H1 (cell line): ENCODE data around the gene ARHGAP22. TPM values are rescaled to one million over a fixed set of nuclear protein-coding genes. Genes with fewer than 3 reads are reported as not detected.

Source experiments
- CTCF ChIA-PET: fragments of 300-600 bp; sonication (Branson Sonifier 250); formaldehyde crosslinking; loops from one replicate; lab custom pipeline; 2021; ENCODE audit not compliant: partially characterized antibody; lab: Charles Lee
- POLR2A ChIA-PET: fragments of 300-600 bp; sonication (Branson Sonifier 250); formaldehyde crosslinking; loops from one replicate; lab custom pipeline; 2021; ENCODE audit warnings: inconsistent platforms; ENCODE audit not compliant: partially characterized antibody; lab: Charles Lee
- DNase-seq, 2 experiments: peaks; one replicate each; pipeline versions ENCODE4 v3.0.0 to v3.0.0-alpha.2; 2010 to 2022; ENCODE audit warnings: low spot score in 2 of 2, low read depth in 1 of 2, mixed read lengths in 1 of 2
- FAIRE-seq: peaks from 2 replicates; lab custom pipeline; 2011; peaks lifted over from hg19 to GRCh38; lab: Jason Lieb, UNC
- H2AFZ ChIP-seq: 2 replicates; pipeline ENCODE4 v1.8.1; 2012; ENCODE audit warnings: low read length, inconsistent platforms
- H2AK5ac ChIP-seq: 2 replicates; pipeline ENCODE4 v1.6.1; 2013; ENCODE audit warnings: low read depth, low read length
- H2BK120ac ChIP-seq: replicated peaks from 2 replicates; pipeline ENCODE3; 2013; ENCODE audit warnings: low read depth, low read length, inconsistent platforms
- H2BK12ac ChIP-seq: 2 replicates; pipeline ENCODE4 v1.6.1; 2013; ENCODE audit warnings: low read depth, low read length
- H2BK15ac ChIP-seq: 2 replicates; pipeline ENCODE4 v1.6.1; 2013; ENCODE audit warnings: low read length
- H2BK20ac ChIP-seq: 2 replicates; pipeline ENCODE4 v1.6.1; 2013; ENCODE audit warnings: low read length
- H2BK5ac ChIP-seq: 2 replicates; pipeline ENCODE4 v1.6.1; 2013; ENCODE audit warnings: low read depth, low read length
- H3K14ac ChIP-seq: 2 replicates; pipeline ENCODE4 v1.6.1; 2013; ENCODE audit warnings: inconsistent platforms; ENCODE audit not compliant: insufficient read length
- H3K18ac ChIP-seq: 2 replicates; pipeline ENCODE4 v1.6.1; 2013; ENCODE audit warnings: low read length; ENCODE audit errors: extremely low read depth
- H3K23ac ChIP-seq: 2 replicates; pipeline ENCODE4 v1.6.1; 2013; ENCODE audit warnings: inconsistent platforms; ENCODE audit not compliant: insufficient read length
- H3K23me2 ChIP-seq: 2 replicates; pipeline ENCODE4 v1.6.1; 2013; ENCODE audit warnings: low read depth, low read length
- H3K27ac ChIP-seq: 2 replicates; pipeline ENCODE4 v1.6.1; 2011; ENCODE audit warnings: low read depth, low read length, inconsistent platforms
- H3K27me3 ChIP-seq, 4 experiments: replicated peaks in 1 of 4; 1 replicate in 1 of 4; 2 replicates in 3 of 4; pipeline versions ENCODE4 v1.6.1 to v1.8.1; 2011 to 2013; ENCODE audit warnings: low read length in 3 of 4, mild to moderate bottlenecking in 3 of 4, inconsistent platforms in 2 of 4, mixed read lengths in 2 of 4, moderate library complexity in 1 of 4; ENCODE audit not compliant: control insufficient read depth in 3 of 4, insufficient read depth in 3 of 4; ENCODE audit errors: extremely low read depth in 1 of 4
- H3K36me3 ChIP-seq, 4 experiments: 2 replicates each; pipeline versions ENCODE4 v1.6.1 to v1.8.1; 2011 to 2013; ENCODE audit warnings: mild to moderate bottlenecking in 4 of 4, low read length in 3 of 4, moderate library complexity in 2 of 4, control low read depth in 1 of 4, inconsistent platforms in 1 of 4; ENCODE audit not compliant: insufficient read depth in 4 of 4, control insufficient read depth in 2 of 4
- H3K4ac ChIP-seq: replicated peaks from 2 replicates; pipeline ENCODE3; 2013; ENCODE audit warnings: low read length, low read depth, mixed read lengths, inconsistent platforms; ENCODE audit not compliant: insufficient read length
- H3K4me1 ChIP-seq, 4 experiments: replicated peaks in 1 of 4; 1 replicate in 1 of 4; 2 replicates in 3 of 4; pipeline versions ENCODE4 v1.6.1 to v1.8.1; 2011 to 2013; ENCODE audit warnings: low read length in 3 of 4, inconsistent platforms in 2 of 4, mixed read lengths in 1 of 4; ENCODE audit not compliant: insufficient read depth in 4 of 4, control insufficient read depth in 3 of 4
- H3K4me2 ChIP-seq, 2 experiments: 2 replicates each; pipeline versions ENCODE4 v1.6.1 to v1.8.1; 2011 to 2013; ENCODE audit warnings: low read depth in 2 of 2, low read length in 2 of 2, control low read depth in 1 of 2, inconsistent platforms in 1 of 2, mild to moderate bottlenecking in 1 of 2; ENCODE audit not compliant: insufficient read depth in 1 of 2
- H3K4me3 ChIP-seq, 4 experiments: fragments of 200-600, 300-600 bp in 1 of 4; sonication (generic), shearing (Covaris generic), sonication (Bioruptor Twin) in 1 of 4; 2 replicates each; pipeline versions ENCODE4 v1.5.1 to v1.8.1; 2011 to 2016; ENCODE audit warnings: low read length in 4 of 4, low read depth in 3 of 4, control low read depth in 2 of 4, inconsistent platforms in 2 of 4, mild to moderate bottlenecking in 2 of 4, mixed read lengths in 1 of 4, moderate library complexity in 1 of 4; ENCODE audit not compliant: insufficient read depth in 2 of 4; ENCODE audit errors: extremely low read depth in 1 of 4
- H3K56ac ChIP-seq: replicated peaks from 2 replicates; pipeline ENCODE3; 2013; ENCODE audit warnings: low read depth, mild to moderate bottlenecking, mixed read lengths, low read length, inconsistent platforms; ENCODE audit not compliant: insufficient read length
- H3K79me1 ChIP-seq: 2 replicates; pipeline ENCODE4 v1.6.1; 2013; ENCODE audit warnings: low read depth, low read length, control low read depth
- H3K79me2 ChIP-seq, 2 experiments: 2 replicates each; pipeline versions ENCODE4 v1.6.1 to v1.8.1; 2012 to 2013; ENCODE audit warnings: low read length in 2 of 2, mild to moderate bottlenecking in 2 of 2, inconsistent platforms in 1 of 2; ENCODE audit not compliant: insufficient read depth in 2 of 2, control insufficient read depth in 1 of 2
- H3K9ac ChIP-seq, 4 experiments: replicated peaks in 1 of 4; 1 replicate in 1 of 4; 2 replicates in 3 of 4; pipeline versions ENCODE4 v1.6.1 to v1.8.1; 2011 to 2013; ENCODE audit warnings: low read depth in 3 of 4, low read length in 3 of 4, control low read depth in 2 of 4, mild to moderate bottlenecking in 2 of 4, moderate library complexity in 2 of 4, inconsistent platforms in 1 of 4; ENCODE audit errors: extremely low read depth in 1 of 4
- H3K9me3 ChIP-seq, 2 experiments: 2 replicates each; pipeline versions ENCODE4 v1.6.1 to v1.8.1; 2012 to 2013; ENCODE audit warnings: mild to moderate bottlenecking in 2 of 2, moderate library complexity in 2 of 2, control low read depth in 1 of 2, inconsistent platforms in 1 of 2, low read depth in 1 of 2, low read length in 1 of 2, mixed read lengths in 1 of 2; ENCODE audit not compliant: insufficient read depth in 2 of 2
- H4K20me1 ChIP-seq, 2 experiments: replicated peaks in 1 of 2; 2 replicates each; pipeline versions ENCODE3 to v1.8.1; 2011 to 2013; ENCODE audit warnings: inconsistent platforms in 2 of 2, low read length in 2 of 2, mild to moderate bottlenecking in 1 of 2; ENCODE audit not compliant: insufficient read depth in 2 of 2, control insufficient read depth in 1 of 2
- H4K5ac ChIP-seq: 2 replicates; pipeline ENCODE4 v1.6.1; 2013; ENCODE audit warnings: low read length, low read depth, mixed read lengths, inconsistent platforms; ENCODE audit not compliant: insufficient read length
- H4K8ac ChIP-seq: 2 replicates; pipeline ENCODE4 v1.8.0; 2013; ENCODE audit warnings: mild to moderate bottlenecking, moderate library complexity, low read length, inconsistent platforms; ENCODE audit not compliant: insufficient read depth; ENCODE audit errors: extremely low read depth
- H4K91ac ChIP-seq: replicated peaks from 2 replicates; pipeline ENCODE3; 2013; ENCODE audit warnings: low read length, mixed read lengths, inconsistent platforms; ENCODE audit not compliant: insufficient read length
- ATF2 ChIP-seq: IDR thresholded peaks from 2 replicates; pipeline ENCODE4 v1.6.1; 2012; ENCODE audit warnings: low read length, inconsistent platforms
- CREB1 ChIP-seq: IDR thresholded peaks from 2 replicates; pipeline ENCODE4 v1.6.1; 2012; ENCODE audit warnings: inconsistent platforms
- EZH2 ChIP-seq: fragments of 200-600 bp; sonication (generic); IDR thresholded peaks from 2 replicates; pipeline ENCODE4 v1.7.1; 2012; ENCODE audit warnings: low read depth, mild to moderate bottlenecking, moderate library complexity, low read length, inconsistent platforms; ENCODE audit not compliant: severe bottlenecking
- KDM4A ChIP-seq: IDR thresholded peaks from one replicate; pipeline ENCODE4 v1.7.1; 2012; ENCODE audit warnings: low read depth, mild to moderate bottlenecking, moderate library complexity, low read length, inconsistent platforms; ENCODE audit not compliant: severe bottlenecking
- POLR2A ChIP-seq, 2 experiments: IDR thresholded peaks; 1 replicate in 1 of 2; 2 replicates in 1 of 2; pipeline ENCODE4 v1.6.1; 2011; ENCODE audit warnings: low read depth in 2 of 2, low read length in 2 of 2, mild to moderate bottlenecking in 2 of 2; ENCODE audit errors: control extremely low read depth in 1 of 2
- POU5F1 ChIP-seq: IDR thresholded peaks from 2 replicates; pipeline ENCODE4 v1.6.1; 2011; ENCODE audit warnings: low read depth, mild to moderate bottlenecking, low read length, moderate library complexity
- RXRA ChIP-seq: IDR thresholded peaks from 2 replicates; pipeline ENCODE4 v1.6.1; 2011; ENCODE audit warnings: low read depth, mild to moderate bottlenecking, low read length, moderate library complexity; ENCODE audit not compliant: insufficient read depth
- SP4 ChIP-seq: IDR thresholded peaks from 2 replicates; pipeline ENCODE4 v1.6.1; 2012; ENCODE audit warnings: low read length, inconsistent platforms
- SRF ChIP-seq: IDR thresholded peaks from 2 replicates; pipeline ENCODE4 v1.6.1; 2011; ENCODE audit warnings: mild to moderate bottlenecking, low read depth, low read length, moderate library complexity
- TCF12 ChIP-seq: IDR thresholded peaks from 2 replicates; pipeline ENCODE4 v1.6.1; 2011; ENCODE audit warnings: low read depth, mild to moderate bottlenecking, low read length
- WGBS, 2 experiments: shearing (Covaris generic) in 1 of 2; methylation state at CpG; one replicate each; pipeline versions ENCODE4 v1.1.6 to v1.1.7; 2013 to 2015; ENCODE audit warnings: low lambda C conversion rate in 2 of 2, mixed read lengths in 2 of 2, inconsistent platforms in 1 of 2, low coverage in 1 of 2, missing lambda C conversion rate in 1 of 2; ENCODE audit not compliant: insufficient replicate concordance in 2 of 2, insufficient coverage in 1 of 2, insufficient read length in 1 of 2; ENCODE audit errors: extremely low coverage in 1 of 2, missing lambda C conversion rate in 1 of 2; 5-methylcytosine and 5-hydroxymethylcytosine counted together
- polyA plus RNA-seq, 7 experiments: library from polyadenylated mRNA; depleted of rRNA in 3 of 7; stranded (reverse) in 5 of 7; unstranded in 2 of 7; fragments of >200 nt in 5 of 7; fragments of 200-250 nt in 2 of 7; gene quantifications; 1 replicate in 5 of 7; 2 replicates in 1 of 7; 4 replicates in 1 of 7; pipeline versions ENCODE4 v1.2.1 to v1.2.3, GENCODE V29; 2011 to 2013; ENCODE audit warnings: missing spikeins in 2 of 7, mixed read lengths in 2 of 7
- total RNA-seq: library from RNA; stranded (reverse); fragmentation: NEBNext Ultra II Directional; extraction: Animal tissue kit (Norgen Biotek cat#: 25700); gene quantifications from 2 replicates; pipeline ENCODE4 v1.2.1, GENCODE V29; 2021
- TF ChIP-seq, protein P1 (sequence below): IDR thresholded peaks from 2 replicates; pipeline ENCODE4 v1.6.1; 2012; ENCODE audit warnings: inconsistent platforms

The ARHGAP22 gene
- total and polyA plus RNA-seq, 2 of the 8 experiments (the other 6 are each of a cell fraction or from before 2014, with no cell fraction given) = 3.6 to 11.2 TPM

DNA sequence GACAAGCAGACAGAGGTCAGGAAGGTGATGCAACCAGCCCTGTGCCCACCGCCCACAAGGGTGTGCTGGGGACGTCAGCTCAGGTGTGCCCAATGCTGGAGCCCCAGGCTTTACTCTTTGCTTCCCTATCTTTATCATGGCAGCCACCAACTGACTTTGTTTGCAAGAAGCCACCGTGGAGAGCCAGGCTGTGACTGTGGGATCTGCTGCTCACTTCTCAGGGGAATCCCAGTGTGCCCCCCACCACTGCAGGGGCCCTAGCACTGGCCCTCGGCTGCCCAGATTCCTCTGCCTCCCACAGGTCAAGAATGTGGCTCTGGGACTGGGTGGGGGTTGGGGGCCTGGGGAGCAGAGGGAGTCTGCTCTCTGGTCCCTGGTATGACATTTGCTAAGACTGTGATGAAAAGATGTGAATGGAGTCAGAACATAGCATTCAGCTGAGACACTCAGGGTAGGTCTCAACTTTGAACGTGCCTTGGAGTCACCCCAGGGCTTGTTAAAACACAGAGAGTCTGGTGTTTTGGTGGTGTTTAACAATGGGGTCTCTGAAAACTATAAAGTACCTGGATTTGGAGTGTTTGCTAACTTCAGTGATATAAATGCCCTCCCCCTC lies 47.3 kb downstream of the ARHGAP22 start:
- no peak overlapping the region for H2AFZ ChIP-seq
- no peaks in the 10 kb centered on the region for H4K20me1 ChIP-seq
- H2BK20ac ChIP-seq = no peak overlapping the region
- H3K56ac ChIP-seq = no peak overlapping the region
- H3K36me3 ChIP-seq = no peaks in the 10 kb centered on the region
- H3K79me1 ChIP-seq = no peaks in the 10 kb centered on the region
- H3K14ac ChIP-seq = no peak overlapping the region
- no peak overlapping the region for H3K4ac ChIP-seq
- H2BK5ac ChIP-seq = no peak overlapping the region
- no peak overlapping the region for H3K27ac ChIP-seq
- DNase-seq (no peak), FAIRE-seq (no peak)
- no peak overlapping the region for H3K18ac ChIP-seq
- H3K23ac ChIP-seq = no peak overlapping the region
- H2BK12ac ChIP-seq = no peak overlapping the region
- H2AK5ac ChIP-seq = no peak overlapping the region; the same call in 1 of the 2 replicates
- no peaks in the 10 kb centered on the region for H3K27me3 ChIP-seq
- no peaks in the 10 kb centered on the region for H3K23me2 ChIP-seq
- peaks cover 0 to 9% (median 4%) of the 10 kb centered on the region in 4 experiments; a peak in 4 of 7 replicates for H3K4me1 ChIP-seq
- 87% methylated on average over 4 of the region's 5 CpGs; no CpG with 5 or more reads in 1 of the 2 experiments for WGBS, 2 experiments
- no peak overlapping the region for H3K9ac ChIP-seq
- H3K4me2 ChIP-seq = no peak overlapping the region
- H3K79me2 ChIP-seq = no peaks in the 10 kb centered on the region
- H4K8ac ChIP-seq = no peak overlapping the region
- ChIA-PET CTCF (interaction anchor here (0.6 to 7.6 kb wide), 10 partner anchors 9 to 199 kb away, joined by 3 to 105 read pairs (median 4); no protein-coding TSS in a partner anchor), POLR2A (no interaction called here)
- no peak overlapping the region for H2BK15ac ChIP-seq
- no peak overlapping the region for H2BK120ac ChIP-seq
- H3K9me3 ChIP-seq = no peaks in the 10 kb centered on the region
- H4K91ac ChIP-seq = no peak overlapping the region
- H3K4me3 ChIP-seq = no peak overlapping the region
- H4K5ac ChIP-seq = no peak overlapping the region
- TF ChIP-seq ATF2 (no peak), EZH2 (no peak), CREB1 (no peak), SP4 (no peak), TCF12 (no peak), SRF (no peak), KDM4A (no peak), RXRA (no peak), POU5F1 (no peak), POLR2A (IDR thresholded peaks at IDR 0.05; ENCODE audit: control extremely low read depth in 1 of 2, low read depth in 2 of 2, low read length in 2 of 2) (no peak)
- TF ChIP-seq, protein P1, sequence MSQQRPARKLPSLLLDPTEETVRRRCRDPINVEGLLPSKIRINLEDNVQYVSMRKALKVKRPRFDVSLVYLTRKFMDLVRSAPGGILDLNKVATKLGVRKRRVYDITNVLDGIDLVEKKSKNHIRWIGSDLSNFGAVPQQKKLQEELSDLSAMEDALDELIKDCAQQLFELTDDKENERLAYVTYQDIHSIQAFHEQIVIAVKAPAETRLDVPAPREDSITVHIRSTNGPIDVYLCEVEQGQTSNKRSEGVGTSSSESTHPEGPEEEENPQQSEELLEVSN = no peak
